Thyroid gland (tissue), 4 donors: ENCODE measurements around the gene NCKAP1. TPM values are rescaled to one million over a fixed set of nuclear protein-coding genes. Genes with fewer than 3 reads are reported as not detected.
"Not testable (repeated sequence)": the region's sequence is repeated elsewhere in the genome, so short reads cannot be mapped to it uniquely, and the experiment has no call there.

Experiments
- DNase-seq, 2 donors: peaks; one replicate each; pipeline ENCODE4 v3.0.0-alpha.2; 2019
- H3K27ac ChIP-seq, 3 donors: fragments of 200-600 bp; sonication (generic); 1 replicate in 2 of 3; 2 replicates in 1 of 3; pipeline ENCODE4 v1.5.1; 2016 to 2019; ENCODE audit warnings: mild to moderate bottlenecking in 1 of 3, moderate library complexity in 1 of 3
- H3K27me3 ChIP-seq: fragments of 200-600 bp; sonication (generic); one replicate; pipeline ENCODE4 v1.5.1; 2019
- H3K36me3 ChIP-seq, 2 donors: fragments of 200-600 bp; sonication (generic); one replicate each; pipeline ENCODE4 v1.5.1; 2016 to 2019
- H3K4me1 ChIP-seq, 2 donors: fragments of 200-600 bp; sonication (generic); one replicate each; pipeline ENCODE4 v1.5.1; 2017 to 2019
- H3K4me3 ChIP-seq, 3 donors: fragments of 200-600 bp; sonication (generic); replicated peaks in 1 of 3; 1 replicate in 2 of 3; 2 replicates in 1 of 3; pipeline ENCODE4 v1.5.1; 2016; ENCODE audit warnings: mild to moderate bottlenecking in 1 of 3
- H3K9me3 ChIP-seq: fragments of 200-600 bp; sonication (generic); one replicate; pipeline ENCODE4 v1.5.1; 2017
- POLR2A ChIP-seq, 2 donors: fragments of 450-650 bp; IDR thresholded peaks; one replicate each; pipeline ENCODE4 v1.6.1; 2017; ENCODE audit warnings: antibody characterized with exemption in 2 of 2, mild to moderate bottlenecking in 2 of 2, moderate library complexity in 1 of 2
- WGBS, 2 donors: methylation state at CpG; one replicate each; pipeline ENCODE4 v1.1.5; 2017; 5-methylcytosine and 5-hydroxymethylcytosine counted together
- intact Hi-C: fragments of 100-400 bp; cut with DNase I; formaldehyde crosslinking; loops from one replicate; pipeline ENCODE4 v1.15.1; 2023
- total RNA-seq, 4 donors: library from RNA; depleted of rRNA; stranded (reverse); fragments of >200 nt; gene quantifications; one replicate each; pipeline ENCODE4 v1.2.3, GENCODE V29; 2016
- TF ChIP-seq, protein P1 (sequence below), 6 experiments: fragments of 200-600 bp in 3 of 6; fragments of 450-650 bp in 3 of 6; sonication (generic) in 3 of 6; IDR thresholded peaks; one replicate each; pipeline ENCODE4 v1.5.1; 2016 to 2019; ENCODE audit warnings: antibody characterized with exemption in 6 of 6, mild to moderate bottlenecking in 2 of 6, inconsistent platforms in 1 of 6, moderate library complexity in 1 of 6

The NCKAP1 gene
- total RNA-seq, 4 donors from 2014 or later = 139 to 214 (median 172) TPM

GRCh38 chr2:182971820-182972547 is 66.3 kb downstream of the NCKAP1 start:
- no peak for DNase-seq
- Histone ChIP-seq H3K4me3 (no peak overlapping the region), H3K27me3 (no peaks in the 10 kb centered on the region), H3K9me3 (no peaks in the 10 kb centered on the region), H3K27ac (no peak overlapping the region), H3K4me1 (peaks cover 0 to 6% of the 10 kb centered on the region in 2 donors), H3K36me3 (peaks cover 0 to 11% of the 10 kb centered on the region in 2 donors)
- WGBS, 2 donors = 93 to 99% methylated on average over 3 of the region's 3 CpGs
- TF ChIP-seq, protein P1, sequence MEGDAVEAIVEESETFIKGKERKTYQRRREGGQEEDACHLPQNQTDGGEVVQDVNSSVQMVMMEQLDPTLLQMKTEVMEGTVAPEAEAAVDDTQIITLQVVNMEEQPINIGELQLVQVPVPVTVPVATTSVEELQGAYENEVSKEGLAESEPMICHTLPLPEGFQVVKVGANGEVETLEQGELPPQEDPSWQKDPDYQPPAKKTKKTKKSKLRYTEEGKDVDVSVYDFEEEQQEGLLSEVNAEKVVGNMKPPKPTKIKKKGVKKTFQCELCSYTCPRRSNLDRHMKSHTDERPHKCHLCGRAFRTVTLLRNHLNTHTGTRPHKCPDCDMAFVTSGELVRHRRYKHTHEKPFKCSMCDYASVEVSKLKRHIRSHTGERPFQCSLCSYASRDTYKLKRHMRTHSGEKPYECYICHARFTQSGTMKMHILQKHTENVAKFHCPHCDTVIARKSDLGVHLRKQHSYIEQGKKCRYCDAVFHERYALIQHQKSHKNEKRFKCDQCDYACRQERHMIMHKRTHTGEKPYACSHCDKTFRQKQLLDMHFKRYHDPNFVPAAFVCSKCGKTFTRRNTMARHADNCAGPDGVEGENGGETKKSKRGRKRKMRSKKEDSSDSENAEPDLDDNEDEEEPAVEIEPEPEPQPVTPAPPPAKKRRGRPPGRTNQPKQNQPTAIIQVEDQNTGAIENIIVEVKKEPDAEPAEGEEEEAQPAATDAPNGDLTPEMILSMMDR (IDR thresholded peaks at IDR 0.05) = no peak
- TF ChIP-seq POLR2A (IDR thresholded peaks at IDR 0.05) = no peak
- intact Hi-C loops = no loop called here

- 80 to 81% methylated on average over 1 of the region's 1 CpG for WGBS, 2 donors
- H3K27ac ChIP-seq = no peak overlapping the region
- DNase-seq = no peak
- no peaks in the 10 kb centered on the region for H3K27me3 ChIP-seq
- no peak for TF ChIP-seq POLR2A (IDR thresholded peaks at IDR 0.05)
- TF ChIP-seq, protein P1 (IDR thresholded peaks at IDR 0.05) = no peak
- intact Hi-C loops = no loop called here
- H3K4me3 ChIP-seq = no peak overlapping the region
- H3K4me1 ChIP-seq = peaks cover 0 to 6% of the 10 kb centered on the region in 2 donors
- H3K9me3 ChIP-seq = no peaks in the 10 kb centered on the region
- peaks cover 0 to 4% of the 10 kb centered on the region in 2 donors for H3K36me3 ChIP-seq
Observed at GRCh38 chr2:182970486-182970885, 67.8 kb downstream of the NCKAP1 start.

DNA sequence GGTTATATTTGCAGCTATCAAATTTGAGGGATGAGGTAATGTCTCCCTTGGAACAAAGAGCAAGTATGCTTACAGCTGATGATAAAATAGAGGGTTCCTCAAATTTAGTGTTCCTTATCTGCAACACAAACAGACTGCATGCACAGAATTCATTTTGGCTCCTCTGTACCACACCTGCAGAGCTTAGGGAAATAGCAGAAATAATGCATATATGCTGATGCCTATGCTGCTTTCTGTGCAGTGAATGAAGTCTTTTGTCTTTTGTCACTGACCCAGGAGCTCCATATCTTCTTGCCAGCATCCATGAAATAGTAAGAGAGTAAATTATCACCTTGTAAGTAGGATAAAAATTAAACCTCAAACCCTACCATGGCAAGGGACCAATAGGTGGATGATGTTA is 69.8 kb downstream of the NCKAP1 start:
- DNase-seq = no peak
- Histone ChIP-seq H3K4me1 (peaks cover 0 to 1% of the 10 kb centered on the region in 2 donors), H3K27ac (no peak overlapping the region), H3K36me3 (peaks cover 0 to 4% of the 10 kb centered on the region in 2 donors), H3K4me3 (no peak overlapping the region), H3K27me3 (no peaks in the 10 kb centered on the region), H3K9me3 (no peaks in the 10 kb centered on the region)
- intact Hi-C loops = no loop called here
- TF ChIP-seq, protein P1 (IDR thresholded peaks at IDR 0.05) = no peak
- TF ChIP-seq POLR2A (IDR thresholded peaks at IDR 0.05) = no peak

- DNase-seq, intact Hi-C loops, H3K27ac ChIP-seq, H3K4me1 ChIP-seq, H3K4me3 ChIP-seq, H3K27me3 ChIP-seq, H3K9me3 ChIP-seq: not testable (repeated sequence)
- peaks cover 9 to 10% of the 10 kb centered on the region in 2 donors for H3K36me3 ChIP-seq
- WGBS, 2 donors = 95 to 99% methylated on average over 8 of the region's 8 CpGs
Observed at GRCh38 chr2:182966356-182966755, 71.9 kb downstream of the NCKAP1 start.

DNA sequence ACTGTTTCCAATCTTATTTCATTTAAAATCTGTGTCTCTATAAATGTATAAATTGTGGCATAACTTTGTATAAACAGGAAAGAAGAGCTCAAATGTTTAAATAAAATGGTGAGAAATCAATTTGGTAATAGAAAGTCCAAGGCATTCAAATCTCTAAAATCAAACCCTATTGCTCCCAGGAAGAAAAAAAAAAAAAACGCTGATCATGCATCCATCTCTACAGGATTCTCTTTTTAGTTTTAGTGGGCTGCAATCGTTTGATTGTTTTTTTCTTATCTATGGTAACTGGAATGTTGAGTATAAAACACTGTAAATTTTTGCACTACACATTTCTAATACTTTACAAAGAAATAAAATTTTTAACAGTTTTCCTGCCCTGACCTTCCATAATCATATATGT is 75.6 kb downstream of the NCKAP1 start:
- H3K4me3 ChIP-seq = no peak overlapping the region
- intact Hi-C loops = no loop called here
- no peaks in the 10 kb centered on the region for H3K4me1 ChIP-seq
- DNase-seq = no peak
- TF ChIP-seq, protein P1 (IDR thresholded peaks at IDR 0.05) = no peak
- TF ChIP-seq POLR2A (IDR thresholded peaks at IDR 0.05) = no peak
- 80 to 87% methylated on average over 2 of the region's 2 CpGs for WGBS, 2 donors
- peaks cover 7 to 12% of the 10 kb centered on the region in 2 donors for H3K36me3 ChIP-seq
- H3K27ac ChIP-seq = no peak overlapping the region
- no peaks in the 10 kb centered on the region for H3K9me3 ChIP-seq
- no peaks in the 10 kb centered on the region for H3K27me3 ChIP-seq

- 94 to 95% methylated on average over 2 of the region's 2 CpGs for WGBS, 2 donors
- not testable (repeated sequence) for DNase-seq
Observed at GRCh38 chr2:182960869-182961268, 77.4 kb downstream of the NCKAP1 start.

More at GRCh38 chr2:182960869-182961268, 77.4 kb downstream of the NCKAP1 start:
- H3K27ac ChIP-seq, H3K4me1 ChIP-seq, intact Hi-C loops, H3K27me3 ChIP-seq, H3K9me3 ChIP-seq, H3K4me3 ChIP-seq: not testable (repeated sequence)
- peaks cover 7 to 19% of the 10 kb centered on the region in 2 donors for H3K36me3 ChIP-seq
